ENCODE measurements around the gene CYP19A1.

Gene CYP19A1

GRCh38 chr15:51252671-51253070 is 85.7 kb downstream of the CYP19A1 start:
- DNase-seq, result peak; percentile 29

GRCh38 chr15:51251556-51251955 is 86.8 kb downstream of the CYP19A1 start:
- peak; percentile 45 for DNase-seq

GRCh38 chr15:51250217-51251011 is 88.0 kb downstream of the CYP19A1 start:
- no peak for DNase-seq

GRCh38 chr15:51245628-51246027 is 92.8 kb downstream of the CYP19A1 start:
- DNase-seq, result no peak

- DNase-seq, result no peak
These were observed 94.0 kb downstream of the CYP19A1 start for GRCh38 chr15:51244423-51244869.

GRCh38 chr15:51243774-51244173 is 94.6 kb downstream of the CYP19A1 start:
- no peak for DNase-seq

GRCh38 chr15:51240066-51240465 is 98.3 kb downstream of the CYP19A1 start:
- no peak for DNase-seq

GRCh38 chr15:51237816-51238215 is 100.6 kb downstream of the CYP19A1 start:
- DNase-seq, result no peak

GRCh38 chr15:51234176-51234927 is 104.0 kb downstream of the CYP19A1 start:
- DNase-seq, result no peak

- DNase-seq, result no peak
These were observed 105.8 kb downstream of the CYP19A1 start for GRCh38 chr15:51232581-51232980.

- DNase-seq, result no peak
These were observed 108.5 kb downstream of the CYP19A1 start for GRCh38 chr15:51229907-51230330.

GRCh38 chr15:51227940-51228732 is 110.3 kb downstream of the CYP19A1 start:
- DNase-seq, result peak; percentile 85

GRCh38 chr15:51226576-51227210 is 111.7 kb downstream of the CYP19A1 start:
- DNase-seq, result no peak

- no peak for DNase-seq
These were observed 114.0 kb downstream of the CYP19A1 start for GRCh38 chr15:51224428-51224827.

GRCh38 chr15:51223771-51224229 is 114.6 kb downstream of the CYP19A1 start:
- DNase-seq, result no peak

GRCh38 chr15:51218299-51218938 is 120.0 kb downstream of the CYP19A1 start:
- DNase-seq, result no peak

GRCh38 chr15:51212909-51213308 is 125.5 kb downstream of the CYP19A1 start:
- DNase-seq, result no peak

GRCh38 chr15:51212239-51212638 is 126.2 kb downstream of the CYP19A1 start:
- no peak for DNase-seq

- no peak for DNase-seq
These were observed 133.1 kb downstream of the CYP19A1 start for GRCh38 chr15:51205050-51205975.

- no peak for DNase-seq
These were observed 134.6 kb downstream of the CYP19A1 start for GRCh38 chr15:51203797-51204196.

GRCh38 chr15:51202783-51203182 is 135.6 kb downstream of the CYP19A1 start:
- DNase-seq, result no peak

Measured in islet precursor cell (in vitro differentiated cells).